WTC11 (cell line): ENCODE results near the gene SGMS1.
"Not testable (repeated sequence)": the region's sequence is repeated elsewhere in the genome, so short reads cannot be mapped to it uniquely, and the experiment has no call there.

Experiments
- CTCF ChIP-seq: fragments of 200-600 bp; IDR thresholded peaks from 2 replicates; pipeline ENCODE4 v1.8.0; 2022; ENCODE audit warnings: antibody characterized with exemption
- HMGXB4 ChIP-seq: sonication (generic); formaldehyde crosslinking; IDR thresholded peaks from 2 replicates; pipeline ENCODE4 v1.8.1; 2023; ENCODE audit warnings: mild to moderate bottlenecking, moderate library complexity, missing genetic modification reagents
- MAX ChIP-seq: sonication (generic); formaldehyde crosslinking; IDR thresholded peaks from 2 replicates; pipeline ENCODE4 v1.8.0; 2022; ENCODE audit warnings: mild to moderate bottlenecking, missing genetic modification reagents
- MYBL2 ChIP-seq: sonication (generic); formaldehyde crosslinking; IDR thresholded peaks from 2 replicates; pipeline ENCODE4 v1.8.1; 2023; ENCODE audit warnings: mild to moderate bottlenecking, moderate library complexity, missing genetic modification reagents
- TEAD4 ChIP-seq: sonication (generic); formaldehyde crosslinking; IDR thresholded peaks from 2 replicates; pipeline ENCODE4 v1.8.0; 2022; ENCODE audit warnings: mild to moderate bottlenecking, missing genetic modification reagents

DNA sequence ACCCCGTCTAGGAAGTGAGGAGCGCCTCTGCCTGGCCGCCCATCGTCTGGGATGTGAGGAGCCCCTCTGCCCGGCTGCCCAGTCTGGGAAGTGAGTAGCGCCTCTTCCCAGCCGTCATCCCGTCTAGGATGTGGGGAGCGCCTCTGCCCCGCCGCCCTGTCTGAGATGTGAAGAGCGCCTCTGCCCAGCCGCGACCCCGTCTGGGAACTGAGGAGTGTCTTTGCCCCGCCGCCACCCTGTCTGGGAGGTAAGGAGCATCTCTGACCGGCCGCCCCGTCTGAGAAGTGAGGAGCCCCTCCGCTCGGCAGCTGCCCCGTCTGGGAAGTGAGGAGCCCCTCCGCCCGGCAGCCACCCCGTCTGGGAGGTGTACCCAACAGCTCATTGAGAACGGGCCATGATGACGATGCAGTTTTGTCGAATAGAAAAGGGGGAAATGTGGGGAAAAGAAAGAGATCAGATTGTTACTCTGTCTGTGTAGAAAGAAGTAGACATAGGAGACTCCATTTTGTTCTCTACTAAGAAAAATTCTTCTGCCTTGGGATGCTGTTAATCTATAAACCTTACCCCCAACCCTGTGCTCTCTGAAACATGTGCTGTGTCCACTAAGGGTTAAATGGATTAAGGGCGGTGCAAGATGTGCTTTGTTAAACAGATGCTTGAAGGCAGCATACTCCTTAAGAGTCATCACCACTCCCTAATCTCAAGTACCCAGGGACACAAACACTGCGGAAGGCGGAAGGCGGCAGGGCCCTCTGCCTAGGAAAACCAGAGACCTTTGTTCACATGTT is 267.9 kb downstream of the SGMS1 start:
- TF ChIP-seq CTCF; MYBL2; MAX (CRISPR knock-in tag); HMGXB4 (CRISPR knock-in tag); TEAD4 (CRISPR knock-in tag): not testable (repeated sequence)
